Erythroblast (primary cell): Measurements from ENCODE around the gene SLC6A7.

ENCODE experiments used
- GATA1 ChIP-seq: IDR thresholded peaks from 2 replicates; pipeline ENCODE4 v1.6.1; 2011; ENCODE audit warnings: low read depth, mild to moderate bottlenecking, control low read depth, low read length, moderate library complexity
- POLR2A ChIP-seq: IDR thresholded peaks from 2 replicates; pipeline ENCODE4 v1.6.1; 2011; ENCODE audit warnings: mild to moderate bottlenecking, low read length

GRCh38 chr5:150156027-150156368 is 33.9 kb upstream of the SLC6A7 start:
- no peak for TF ChIP-seq POLR2A
- TF ChIP-seq GATA1, result no peak
